Activated naive CD8-positive, alpha-beta T cell treated with anti-CD3 and anti-CD28 coated beads, Interleukin-2, amount 50 U/mL, for 16 hours (primary cell): ENCODE data around the gene NDUFA11.

Experiments used
- DNase-seq: peaks from one replicate; pipeline ENCODE4 v3.0.0-alpha.2; 2020; ENCODE audit warnings: low read depth, low spot score

The NDUFA11 gene

DNA sequence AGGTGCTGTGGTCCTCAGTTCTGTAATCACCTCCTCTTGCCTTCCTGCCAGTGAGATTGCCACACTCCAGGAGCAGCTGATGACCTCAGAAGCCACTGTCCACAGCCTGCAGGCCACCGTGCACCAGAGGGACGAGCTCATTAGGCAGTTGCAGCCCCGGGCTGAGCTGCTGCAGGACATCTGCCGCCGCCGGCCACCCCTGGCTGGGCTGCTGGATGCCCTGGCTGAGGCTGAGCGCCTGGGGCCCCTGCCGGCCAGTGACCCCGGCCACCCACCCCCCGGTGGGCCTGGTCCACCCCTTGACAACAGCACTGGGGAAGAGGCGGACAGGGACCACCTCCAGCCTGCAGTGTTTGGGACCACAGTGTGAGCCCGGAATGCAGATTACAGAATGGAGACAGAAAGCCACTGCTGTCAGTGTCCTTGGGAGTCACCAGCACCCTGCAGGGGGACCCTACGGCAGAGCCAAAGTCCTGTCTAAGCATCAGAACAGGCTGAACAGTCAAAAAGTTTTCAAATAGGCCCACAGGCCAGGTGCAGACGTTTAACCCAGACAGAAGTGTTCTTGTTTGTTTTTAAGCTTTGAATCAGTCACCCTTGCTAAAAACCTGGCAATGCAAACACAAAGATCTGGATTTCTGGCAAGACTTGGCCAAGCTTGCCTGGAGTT is 5.3 kb upstream of the NDUFA11 start:
- DNase-seq, result no peak

DNA sequence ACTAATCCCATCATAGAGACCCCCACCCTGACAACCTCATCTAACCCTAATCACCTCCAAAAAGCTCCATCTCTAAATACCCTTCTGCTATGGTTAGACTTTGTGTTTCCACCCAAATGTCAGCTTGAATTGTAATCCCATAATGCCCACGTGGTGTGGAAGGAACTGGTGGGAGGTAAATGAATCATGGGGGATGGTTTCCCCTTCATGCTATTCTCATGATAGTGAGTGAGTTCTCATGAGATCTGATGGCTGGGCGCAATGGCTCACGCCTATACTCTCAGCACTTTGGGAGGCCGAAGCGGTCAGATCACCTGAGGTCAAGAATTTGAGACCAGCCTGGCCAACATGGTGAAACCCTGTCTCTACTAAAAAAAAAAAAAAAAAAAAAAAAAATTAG is 3.7 kb upstream of the NDUFA11 start:
- DNase-seq, result no peak

DNA sequence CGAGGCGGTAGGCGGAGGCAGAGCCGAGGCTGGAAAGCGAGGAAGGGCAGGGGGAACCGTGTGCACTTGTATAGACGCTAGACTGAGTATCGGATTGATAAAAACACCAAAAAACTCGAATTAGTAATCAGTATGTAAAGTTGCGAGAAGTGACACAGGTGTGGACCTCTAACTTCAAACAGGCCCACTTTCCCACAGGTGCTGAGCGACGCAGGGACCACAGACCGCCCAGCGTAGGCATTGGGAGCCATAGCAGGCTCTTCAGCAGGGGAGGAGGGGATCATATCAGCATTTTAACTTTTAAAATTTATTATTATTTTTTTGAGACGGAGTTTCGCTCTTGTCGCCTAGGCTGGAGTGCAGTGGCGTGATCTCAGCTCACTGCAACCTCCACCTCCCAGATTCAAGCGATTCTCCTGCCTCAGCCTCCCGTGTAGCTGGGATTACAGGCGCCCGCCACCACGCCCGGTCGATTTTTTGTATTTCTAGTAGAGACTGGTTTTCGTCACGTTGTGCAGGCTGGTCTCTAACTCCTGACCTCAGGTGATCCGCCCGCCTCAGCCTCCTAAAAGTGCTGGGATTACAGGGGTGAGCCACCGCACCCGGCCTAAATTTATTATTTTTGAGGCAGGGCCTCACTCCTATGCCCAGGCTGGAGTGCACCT is 1.7 kb upstream of the NDUFA11 start:
- no peak for DNase-seq

DNA sequence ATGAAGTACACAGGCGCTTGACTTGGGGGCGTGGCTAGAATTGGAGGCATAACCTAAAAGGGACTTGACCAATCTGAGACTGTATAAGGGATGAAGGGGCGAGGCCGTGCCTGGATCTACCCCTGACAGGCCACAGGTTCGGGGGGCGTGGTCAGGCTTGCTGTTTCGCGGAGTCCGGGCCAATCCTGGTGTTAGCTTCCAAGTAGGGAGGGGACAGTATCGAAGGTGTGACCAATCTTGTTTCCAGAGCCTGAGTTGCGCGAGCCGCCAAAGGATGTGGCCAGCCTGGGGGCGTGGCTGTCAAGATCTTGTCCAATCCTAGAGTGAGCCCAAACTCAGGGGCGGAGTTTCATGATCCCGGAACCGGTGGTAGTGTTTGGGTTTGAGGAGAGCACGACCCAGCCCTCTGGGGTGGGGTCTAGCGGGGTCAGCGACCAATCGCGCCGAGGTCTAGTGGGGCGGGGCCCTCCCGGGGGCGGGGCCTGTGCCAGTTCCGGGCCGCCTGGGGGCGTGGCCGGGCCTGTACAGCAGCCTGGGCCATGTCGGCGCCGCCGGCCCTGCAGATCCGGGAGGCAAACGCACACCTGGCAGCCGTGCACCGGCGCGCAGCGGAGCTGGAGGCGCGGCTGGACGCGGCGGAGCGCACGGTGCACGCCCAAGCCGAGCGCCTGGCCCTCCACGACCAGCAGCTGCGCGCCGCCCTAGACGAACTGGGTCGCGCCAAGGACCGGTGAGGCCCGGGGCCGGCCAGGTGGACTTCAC is 943 bp upstream of the NDUFA11 start, which contains the start of gene VMAC:
VMAC (plus strand) TSS at position 521 of the 762 bp plus-strand sequence; CDS start at position 540, 19 bp downstream.
- DNase-seq, result peak; percentile 100

DNA sequence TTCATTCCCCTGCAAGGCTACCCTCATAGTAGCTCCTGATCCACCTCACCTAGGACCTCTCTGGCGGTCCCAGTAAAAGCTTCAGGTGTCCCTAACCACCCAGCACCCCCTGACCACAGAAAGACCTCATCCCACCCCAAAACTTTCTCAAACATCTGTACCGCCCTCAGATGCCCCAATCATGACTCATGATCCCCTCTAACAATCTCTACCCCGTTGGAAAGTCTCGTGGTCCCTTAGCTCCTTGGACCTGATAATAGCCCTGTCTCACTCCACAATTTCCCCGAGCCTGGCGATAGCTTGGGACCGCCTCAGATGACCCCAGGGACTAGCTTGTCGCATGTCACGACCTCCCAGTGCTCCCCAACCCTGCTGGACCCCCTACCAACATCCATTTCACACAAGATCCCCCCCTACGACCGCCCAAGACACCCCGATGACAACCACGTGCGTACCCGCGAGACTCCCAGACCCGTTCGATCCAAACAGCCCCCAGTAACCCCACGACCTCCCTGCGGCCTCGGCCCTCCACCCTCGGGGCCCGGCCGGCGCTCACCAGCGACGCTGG is 450 bp downstream of the NDUFA11 start:
- no peak for DNase-seq

DNA sequence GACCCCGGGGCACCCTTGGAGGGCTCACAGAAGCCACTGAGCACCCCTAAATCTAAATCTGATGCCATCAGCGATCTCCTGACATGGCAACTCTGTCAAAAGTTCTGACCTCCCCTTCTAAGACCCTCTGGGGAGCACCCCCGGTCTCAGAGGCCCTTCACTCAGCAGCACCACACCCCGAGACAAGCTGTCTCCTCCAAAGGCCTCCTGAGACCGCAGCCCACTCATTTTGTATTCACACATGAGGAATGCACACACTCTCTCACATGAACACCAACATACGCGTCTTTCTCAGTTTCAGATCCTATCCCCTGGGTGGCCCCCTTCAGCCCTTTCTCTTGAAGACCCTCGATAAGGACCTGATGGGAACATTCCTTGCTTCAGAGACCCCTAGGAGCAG is 2.6 kb downstream of the NDUFA11 start:
- DNase-seq, result no peak

DNA sequence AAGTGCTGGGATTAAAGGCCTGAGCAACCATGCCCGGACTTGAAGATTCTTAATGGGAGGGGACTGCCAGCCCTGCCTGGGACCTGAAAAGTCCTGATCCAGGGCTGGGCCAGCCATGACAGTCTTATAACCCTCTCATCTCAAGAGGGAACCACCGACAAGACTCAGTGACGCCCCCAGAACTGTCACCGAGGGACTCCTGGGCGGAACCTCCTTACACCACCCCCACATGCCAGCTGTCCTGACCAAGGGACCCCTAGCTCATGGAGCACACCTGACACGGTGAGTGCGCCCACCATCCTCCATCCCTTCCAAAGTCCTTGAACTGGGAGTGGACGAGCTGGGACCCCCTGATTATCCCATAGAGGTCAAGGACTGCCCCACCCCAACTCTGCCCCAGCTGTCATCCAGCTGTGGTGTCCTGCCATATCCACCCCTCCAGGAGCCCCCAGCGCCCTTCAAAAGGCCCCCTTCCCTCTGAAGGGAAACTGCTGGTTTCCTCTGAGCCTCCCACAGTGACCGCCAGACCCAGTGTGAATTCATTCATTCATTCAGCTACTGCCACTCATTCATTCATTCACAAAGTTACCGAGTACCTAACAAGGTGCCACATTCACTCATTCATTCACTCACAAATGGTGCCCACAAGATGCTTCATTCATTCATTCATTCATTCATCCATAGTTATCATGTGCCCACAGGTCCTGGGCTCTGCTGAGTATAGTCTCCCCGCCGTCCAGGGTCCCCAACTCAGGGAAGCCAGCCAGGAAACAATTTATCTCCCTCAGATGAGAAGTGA is 3.7 kb downstream of the NDUFA11 start:
- no peak for DNase-seq

DNA sequence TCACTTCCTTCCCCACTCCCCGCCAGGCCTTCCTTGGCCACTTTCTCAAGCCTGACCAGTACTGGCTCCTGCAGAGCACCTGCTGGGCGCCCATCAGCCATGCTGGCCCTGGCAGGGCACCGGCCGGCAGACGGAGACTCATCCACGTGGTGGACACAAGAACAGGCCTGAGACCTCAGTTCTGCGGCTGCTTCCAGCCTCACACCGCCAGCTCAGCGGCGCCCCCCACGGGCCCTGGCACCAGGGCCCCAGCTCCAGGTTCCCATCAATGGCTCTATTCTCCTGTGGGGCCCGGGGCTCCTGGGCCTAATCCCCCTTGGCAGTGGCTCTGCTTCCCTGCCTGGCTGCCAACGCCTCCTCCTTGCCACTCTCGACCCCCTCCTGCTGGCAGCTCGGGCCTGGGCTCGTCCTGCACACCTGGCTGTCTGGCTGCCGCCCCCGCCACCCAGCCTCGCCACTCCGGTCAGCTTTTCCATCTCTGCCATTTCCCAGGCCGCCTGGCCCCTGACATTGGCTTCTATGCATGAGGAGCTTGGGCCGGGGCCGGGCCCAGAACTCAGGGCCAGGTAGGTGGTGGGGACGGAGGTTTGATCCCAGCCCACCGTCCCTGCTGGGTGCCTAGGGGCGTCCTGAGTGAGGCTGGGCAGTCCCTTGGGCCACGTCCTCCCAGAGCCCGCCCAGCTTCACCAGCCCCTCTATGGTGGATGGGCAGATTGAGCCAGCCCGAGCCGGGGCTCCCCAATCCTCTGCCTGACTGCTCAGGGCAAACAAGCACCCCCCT is 6.2 kb downstream of the NDUFA11 start:
- DNase-seq, result no peak

DNA sequence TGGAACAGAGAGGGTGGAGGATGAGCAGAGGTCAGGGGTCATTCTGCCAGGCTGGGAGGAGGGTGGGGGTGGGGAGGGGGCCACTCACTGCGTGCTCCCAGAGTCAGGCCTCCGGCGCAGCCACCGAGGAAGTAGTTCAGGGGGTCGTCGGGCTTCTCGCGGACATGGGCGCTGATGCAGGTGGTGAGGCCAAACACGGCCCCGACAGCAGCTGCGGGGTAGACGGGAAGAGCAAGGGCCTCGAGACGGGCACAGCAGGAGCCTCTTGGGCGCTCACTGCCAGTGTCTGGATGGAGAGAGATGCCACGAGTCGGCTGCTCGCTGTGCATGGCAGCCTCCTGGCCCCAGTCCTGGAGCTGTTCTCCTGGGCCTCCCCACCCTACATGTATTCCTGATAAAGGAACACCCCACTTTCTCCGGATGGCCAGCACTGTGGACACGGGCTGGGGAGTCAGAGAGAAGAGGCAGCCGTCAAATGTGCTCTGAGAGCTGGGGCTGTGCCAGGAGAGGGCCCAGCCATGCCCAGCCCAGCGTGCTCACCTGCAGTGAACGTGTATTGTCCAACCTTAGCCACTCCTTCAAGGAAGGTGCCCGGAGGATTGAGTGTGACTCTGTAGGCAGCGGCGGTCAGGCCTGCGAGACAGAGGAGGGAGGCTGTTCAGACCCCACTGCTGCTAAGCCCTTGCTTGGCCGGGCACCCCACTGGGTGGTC is 7.1 kb downstream of the NDUFA11 start:
- DNase-seq, result no peak

DNA sequence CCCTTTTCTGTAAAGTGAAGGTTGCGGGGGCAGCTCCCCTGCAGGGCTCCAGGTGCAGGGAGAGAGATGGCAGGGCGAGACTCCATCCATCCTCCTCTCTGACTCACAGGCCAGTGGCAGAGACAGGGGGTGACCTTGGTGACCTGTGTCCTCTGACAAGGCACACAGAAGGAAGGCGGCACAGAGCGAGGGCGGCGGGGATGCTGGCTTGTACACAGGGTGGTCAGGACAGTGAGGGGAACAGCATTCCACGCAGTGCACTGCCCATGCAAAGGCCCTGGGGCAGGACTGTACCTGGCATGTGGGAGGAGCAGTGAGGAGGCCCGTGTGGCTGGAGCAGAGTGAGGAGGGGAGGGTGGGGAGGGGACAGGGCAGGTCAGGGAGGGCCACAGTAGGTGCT is 7.7 kb downstream of the NDUFA11 start:
- DNase-seq, result no peak

DNA sequence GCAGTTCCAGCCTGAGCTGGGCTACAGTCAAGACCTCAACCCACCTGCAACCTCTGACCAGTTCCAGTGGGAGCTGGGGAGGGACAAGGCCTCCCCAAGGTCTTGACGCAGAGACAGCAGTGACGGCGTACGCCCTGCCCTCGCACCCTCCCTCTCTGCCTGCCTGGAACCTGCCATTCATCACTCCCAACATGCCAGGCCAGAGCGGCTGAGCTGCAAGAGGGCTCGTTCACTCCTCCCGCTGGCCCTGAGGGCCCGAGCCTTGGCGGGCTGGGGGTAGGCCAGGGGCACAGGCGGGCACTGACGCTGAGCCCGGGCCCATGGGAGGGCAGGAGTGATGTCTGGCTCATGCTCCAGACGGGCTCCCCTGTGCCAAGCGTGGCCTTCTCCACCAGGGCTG is 8.2 kb downstream of the NDUFA11 start:
- no peak for DNase-seq

DNA sequence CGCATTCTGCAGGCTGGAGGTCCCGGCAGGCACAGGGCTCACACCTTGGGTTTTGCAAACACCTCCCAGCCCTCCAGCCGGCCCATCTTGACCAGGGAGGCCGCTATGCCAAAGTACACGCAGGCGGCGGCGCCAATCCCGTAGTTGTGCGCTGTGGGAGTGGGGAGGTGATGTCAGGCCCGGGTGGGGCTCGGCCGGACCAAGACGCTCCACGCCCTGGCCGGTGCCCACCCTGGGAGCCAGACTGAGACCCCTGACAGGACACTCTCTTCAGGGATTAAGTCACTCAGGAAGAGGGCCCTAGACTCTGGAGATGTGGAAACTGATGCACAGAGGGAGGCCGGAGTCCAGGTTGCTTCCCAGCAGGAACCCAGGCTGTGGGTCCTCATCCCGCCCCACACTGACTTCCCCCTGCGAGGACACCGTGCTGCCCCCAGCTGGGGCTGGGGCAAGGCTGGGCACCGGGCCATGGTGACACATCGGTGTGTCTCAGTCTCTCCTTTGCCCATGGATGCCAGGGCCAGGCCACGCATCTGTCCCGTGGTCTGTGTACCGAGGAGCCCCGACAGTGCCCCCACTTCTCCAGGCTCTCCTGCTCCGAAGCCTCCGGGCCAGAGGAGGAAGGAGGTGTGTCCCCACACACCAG is 8.8 kb downstream of the NDUFA11 start:
- no peak for DNase-seq

DNA sequence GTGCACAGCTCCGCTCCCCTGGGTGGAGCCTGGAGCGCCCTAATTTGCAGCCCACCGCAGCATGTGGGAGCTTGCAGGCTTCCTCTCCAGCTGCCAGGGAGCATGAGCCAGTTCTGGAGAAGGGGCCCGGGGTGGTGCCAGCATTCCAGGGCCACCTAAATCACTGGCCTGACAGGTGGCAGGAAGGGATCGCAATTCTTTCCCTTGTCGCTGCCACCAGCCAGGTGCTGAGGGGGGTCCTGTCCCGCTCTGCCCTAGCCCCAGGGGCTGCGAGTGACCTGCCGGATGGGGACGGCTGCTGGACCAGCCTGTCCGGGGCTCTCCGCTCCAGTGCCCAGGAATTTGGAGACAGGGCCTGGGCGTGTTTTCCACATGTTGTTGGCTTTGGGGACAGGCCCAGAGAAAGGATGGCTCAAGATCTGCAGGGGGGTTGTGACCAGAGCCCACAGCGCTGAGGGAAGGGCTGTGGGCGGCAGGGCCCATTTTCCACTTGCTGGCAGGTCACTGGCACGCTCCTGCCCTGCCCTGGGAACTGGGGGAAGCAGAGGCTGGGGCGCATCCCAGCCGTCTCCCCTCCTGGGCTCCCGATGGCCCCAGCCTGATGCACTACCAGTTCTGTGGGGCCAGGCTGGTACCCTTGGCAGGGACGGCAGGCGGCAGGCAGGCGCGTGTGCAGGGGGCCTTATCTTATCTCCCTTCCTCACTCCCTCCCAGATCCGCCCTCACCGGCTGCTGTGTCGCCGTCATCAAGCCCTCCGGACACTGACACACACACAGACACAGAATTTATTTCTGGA is 9.5 kb downstream of the NDUFA11 start:
- DNase-seq, result no peak

DNA sequence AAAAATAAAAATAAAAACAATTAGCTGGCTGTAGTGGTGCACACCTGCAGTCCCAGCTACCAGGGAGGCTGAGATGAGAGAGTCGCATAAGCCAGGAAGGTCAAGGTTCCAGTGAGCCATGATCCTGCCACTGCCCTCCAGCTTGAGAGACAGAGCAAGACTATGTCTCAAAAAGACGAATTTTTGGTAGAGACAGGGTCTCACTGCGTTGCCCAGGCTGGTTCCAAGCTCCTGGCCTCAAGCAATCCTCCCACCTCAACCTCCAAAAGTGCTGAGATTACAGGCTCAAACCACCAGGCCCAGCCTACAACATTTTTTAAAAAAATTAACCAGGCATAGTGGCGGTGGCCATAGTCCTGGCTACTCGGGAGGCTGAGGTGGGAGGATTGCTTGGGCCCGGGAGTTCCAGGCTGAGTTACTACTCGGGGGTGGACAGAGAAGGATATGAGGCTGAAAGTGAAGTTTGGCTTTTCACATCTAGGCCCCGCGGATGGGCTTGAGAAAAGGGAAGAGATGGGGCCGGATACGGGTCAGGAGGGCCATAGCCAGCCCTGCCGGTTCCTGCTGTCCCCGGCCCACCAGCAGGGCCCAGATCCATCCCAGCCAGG is 10.2 kb downstream of the NDUFA11 start:
- DNase-seq, result no peak

DNA sequence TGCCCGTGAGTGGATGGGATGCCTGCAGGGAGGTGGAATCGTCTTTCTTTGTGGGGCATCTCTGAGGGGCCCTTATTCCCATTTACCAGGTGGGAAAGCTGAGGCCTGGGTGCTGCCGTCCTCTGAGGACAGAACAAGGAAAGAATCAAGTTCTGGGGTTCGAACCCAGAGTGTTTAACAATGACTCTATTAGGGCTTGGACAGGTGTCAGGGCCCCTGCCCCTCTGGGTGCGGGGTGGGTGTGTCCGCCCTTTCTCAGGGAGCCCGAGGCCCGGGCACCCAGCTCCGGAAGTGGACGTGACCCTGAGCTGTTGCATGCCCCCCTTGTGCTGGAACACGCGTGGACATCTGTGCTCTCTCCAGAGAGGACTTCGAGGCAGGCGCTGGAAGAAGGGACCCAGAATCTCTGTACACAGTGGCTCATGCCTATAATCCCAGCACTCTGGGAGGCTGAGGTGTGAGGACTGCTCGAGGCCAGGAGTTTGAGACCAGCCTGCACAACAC is 10.8 kb downstream of the NDUFA11 start:
- DNase-seq, result no peak

DNA sequence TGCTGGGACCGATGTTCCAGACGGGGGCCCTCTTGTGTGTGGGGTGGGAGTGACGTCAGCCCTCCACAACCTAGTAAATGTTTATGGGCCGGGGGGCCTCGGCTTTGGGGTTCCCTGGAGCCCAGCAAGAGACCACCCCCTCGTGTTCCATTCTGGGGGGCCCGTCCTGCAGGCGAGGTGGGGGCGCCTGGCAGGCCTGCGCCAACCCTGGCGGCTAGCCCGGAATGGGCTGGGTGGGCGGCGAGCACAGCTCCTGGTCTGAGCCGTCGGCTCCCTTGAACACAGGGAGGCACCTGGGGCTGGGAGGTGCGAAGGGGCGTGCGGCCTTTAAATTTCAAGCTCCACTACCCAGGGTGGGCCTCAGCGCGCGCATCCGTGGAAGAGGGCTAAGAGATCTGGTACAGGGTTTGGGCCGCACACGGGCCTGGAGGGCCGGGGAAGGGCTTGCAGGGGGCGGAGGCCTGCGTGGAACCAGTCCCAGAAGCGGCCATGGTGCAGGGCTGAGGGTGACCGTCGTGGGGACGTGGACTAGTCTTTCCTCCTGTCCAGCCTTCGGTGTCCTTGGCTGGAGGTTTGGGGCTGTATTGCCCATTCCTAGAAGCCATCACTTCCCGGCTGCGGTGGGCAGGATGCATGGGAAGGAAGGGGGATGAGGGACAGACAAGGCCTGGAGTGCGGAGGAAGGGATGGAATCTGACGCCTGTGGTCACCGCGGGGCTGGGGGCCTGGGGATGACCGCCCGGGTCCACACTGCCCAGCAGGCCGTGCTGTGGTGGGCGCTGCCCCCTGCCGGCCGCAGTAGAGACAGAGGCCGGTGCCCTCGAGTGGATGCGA is 11.4 kb downstream of the NDUFA11 start:
- no peak for DNase-seq

DNA sequence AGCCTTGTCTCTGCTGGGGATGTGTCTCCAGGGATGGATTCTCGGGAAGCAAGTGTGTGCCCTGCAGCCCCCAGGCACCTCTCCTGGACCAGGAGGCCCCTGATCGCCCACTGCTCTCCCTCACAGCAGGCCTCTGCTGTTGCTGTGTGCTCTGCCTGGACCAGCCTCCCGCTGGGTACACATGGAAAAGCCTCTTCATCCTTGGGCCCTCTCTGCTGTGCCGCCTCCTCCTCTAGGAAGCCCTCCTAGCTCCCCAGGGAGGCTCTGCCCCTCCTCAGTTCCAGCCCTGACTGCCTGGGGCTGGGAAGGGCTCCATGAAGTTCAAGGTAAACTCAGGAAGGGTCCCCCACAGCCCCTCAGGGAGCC is 12.0 kb downstream of the NDUFA11 start:
- no peak for DNase-seq
